Measurements from ENCODE around the gene RALGPS1.

- no peak for TF ChIP-seq EP300 (IDR thresholded peaks at IDR 0.05)
- no peak for TF ChIP-seq CTCF (IDR thresholded peaks at IDR 0.05)
- TF ChIP-seq POLR2AphosphoS5 (IDR thresholded peaks at IDR 0.05): no peak
- TF ChIP-seq POLR2A (IDR thresholded peaks at IDR 0.05): no peak
Observed at GRCh38 chr9:127064335-127064734, 149.8 kb downstream of the RALGPS1 start.

All from sigmoid colon (tissue), 4 donors.